Measurements from ENCODE around the gene EPB41L1.

DNA sequence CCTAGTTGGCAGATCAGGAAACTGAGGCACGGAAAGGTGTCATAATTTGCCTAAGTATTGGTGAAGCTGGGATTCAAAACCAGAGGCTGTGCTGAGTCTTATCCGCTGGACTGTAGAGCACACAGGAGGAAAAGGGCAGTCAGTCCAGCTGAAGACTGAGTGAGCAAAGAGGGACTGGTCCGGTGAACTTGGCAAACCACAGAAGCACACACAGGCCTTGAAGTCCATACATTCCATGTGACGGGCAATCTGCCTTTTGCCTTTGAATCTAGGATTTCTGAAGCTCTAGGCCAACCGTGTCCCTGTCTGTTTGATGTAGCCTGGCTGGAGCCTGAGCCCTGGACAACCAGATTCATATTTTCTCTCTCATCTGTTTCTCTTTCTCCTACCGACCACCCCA is 34.3 kb upstream of the EPB41L1 start:
- TF ChIP-seq EZH2phosphoT487 (IDR thresholded peaks at IDR 0.05; ENCODE audit: insufficient read depth, low read depth) (no peak), EZH2 (IDR thresholded peaks at IDR 0.05; ENCODE audit: insufficient read depth, poor library complexity, severe bottlenecking) (no peak)
